GM21786 (cell line): ENCODE measurements around the gene MAPT.
"Not testable (repeated sequence)": the region's sequence is repeated elsewhere in the genome, so short reads cannot be mapped to it uniquely, and the experiment has no call there.

ENCODE experiments used
- ATAC-seq: cut with Tn5 transposase; IDR thresholded peaks from one replicate; pipeline ENCODE4 v1.9.1; 2021; ENCODE audit not compliant: unreplicated experiment

The MAPT gene

GRCh38 chr17:45949755-45950320 lies 55.5 kb downstream of the MAPT start:
- no peak for ATAC-seq

- no peak for ATAC-seq
Observed at GRCh38 chr17:45950888-45951287, 56.5 kb downstream of the MAPT start.

- ATAC-seq: no peak
Observed at GRCh38 chr17:45951403-45951802, 57.0 kb downstream of the MAPT start.

GRCh38 chr17:45951941-45952340 lies 57.6 kb downstream of the MAPT start:
- no peak for ATAC-seq

- no peak for ATAC-seq
Observed at GRCh38 chr17:45952814-45953320, 58.5 kb downstream of the MAPT start.

- ATAC-seq: no peak
Observed at GRCh38 chr17:45953561-45953960, 59.2 kb downstream of the MAPT start.

GRCh38 chr17:45954914-45955313 lies 60.6 kb downstream of the MAPT start:
- ATAC-seq: no peak

- no peak for ATAC-seq
Observed at GRCh38 chr17:45955326-45955725, 61.0 kb downstream of the MAPT start.

GRCh38 chr17:45956090-45956489 lies 61.7 kb downstream of the MAPT start:
- ATAC-seq: no peak

GRCh38 chr17:45956746-45957145 lies 62.4 kb downstream of the MAPT start:
- ATAC-seq: not testable (repeated sequence)

- ATAC-seq: no peak
Observed at GRCh38 chr17:45958307-45958706, 64.0 kb downstream of the MAPT start.

GRCh38 chr17:45958994-45959665 lies 64.8 kb downstream of the MAPT start:
- ATAC-seq: no peak

GRCh38 chr17:45960311-45960710 lies 66.0 kb downstream of the MAPT start:
- no peak for ATAC-seq

GRCh38 chr17:45961206-45961605 lies 66.9 kb downstream of the MAPT start:
- ATAC-seq: no peak

GRCh38 chr17:45962221-45962972 lies 68.0 kb downstream of the MAPT start:
- no peak for ATAC-seq

- ATAC-seq: no peak
Observed at GRCh38 chr17:45963283-45963682, 68.9 kb downstream of the MAPT start.

GRCh38 chr17:45963889-45964288 lies 69.5 kb downstream of the MAPT start:
- no peak for ATAC-seq

- ATAC-seq: no peak
Observed at GRCh38 chr17:45964634-45965033, 70.3 kb downstream of the MAPT start.

- no peak for ATAC-seq
Observed at GRCh38 chr17:45965812-45966211, 71.5 kb downstream of the MAPT start.

GRCh38 chr17:45966606-45967280 lies 72.4 kb downstream of the MAPT start:
- no peak for ATAC-seq

GRCh38 chr17:45967378-45967777 lies 73.0 kb downstream of the MAPT start:
- no peak for ATAC-seq
